ENCODE results near the gene ARHGAP23. TPM values are rescaled to one million over a fixed set of nuclear protein-coding genes. Genes with fewer than 3 reads are reported as not detected.

The ARHGAP23 gene
- total and polyA plus RNA-seq, 2 experiments from 2014 or later, result 21.4 to 150 TPM

- no peak for TF ChIP-seq CTCF (conservative IDR thresholded peaks at IDR 0.05; ENCODE audit: low read depth in 2 of 2)
- no peak for TF ChIP-seq CREB1 (CRISPR knock-in tag; IDR thresholded peaks at IDR 0.05; ENCODE audit: low read depth)
- TF ChIP-seq ZNF462 (CRISPR knock-in tag; IDR thresholded peaks at IDR 0.05), result no peak
- no peak for TF ChIP-seq JUNB (IDR thresholded peaks at IDR 0.05; ENCODE audit: unreplicated experiment)
Observed at GRCh38 chr17:38419508-38419981, 8.7 kb upstream of the ARHGAP23 start (continued).

GRCh38 chr17:38420518-38420917, 7.7 kb upstream of the ARHGAP23 start:
- H3K4me1 ChIP-seq (ENCODE audit: insufficient read depth), result peaks cover 76% of the 10 kb centered on the region
- H3K9me3 Mint-ChIP-seq, result no peaks in the 10 kb centered on the region; the same call in 1 of the 3 replicates
- no peaks in the 10 kb centered on the region for H4K20me1 ChIP-seq (replicated peaks; ENCODE audit: insufficient read depth)
- H3K4me2 ChIP-seq, result peak overlapping the region; percentile 84
- 0 out of 2 replicates have a peak, but pooled peaks cover 32% of the 10 kb centered on the region for H3F3A ChIP-seq (replicated peaks; ENCODE audit: low read depth)
- H3K36me3 Mint-ChIP-seq (ENCODE audit: low read depth), result peaks cover 5% of the 10 kb centered on the region; the same call in 2 of the 3 replicates
- H2AFZ ChIP-seq, result no peak overlapping the region
- ATAC-seq (no peak), DNase-seq (ENCODE audit: low spot score) (no peak)
- H3K4me3 Mint-ChIP-seq, result peak overlapping the region; percentile 80
- H3K27ac Mint-ChIP-seq, result no peak overlapping the region
- peaks cover 87% of the 10 kb centered on the region for H3K4me1 Mint-ChIP-seq
- H3K9me2 ChIP-seq (ENCODE audit: insufficient read depth), result no peaks in the 10 kb centered on the region
- H3K27ac ChIP-seq (ENCODE audit: low read depth), result no peak overlapping the region
- peaks cover 50% of the 10 kb centered on the region for H3K27me3 Mint-ChIP-seq (ENCODE audit: insufficient read depth, low read depth, poor library complexity)
- H3K4me3 ChIP-seq, result peak overlapping the region; percentile 70
- H3K36me3 ChIP-seq (ENCODE audit: insufficient read depth), result no peaks in the 10 kb centered on the region
- H3K27me3 ChIP-seq (ENCODE audit: insufficient read depth), result peaks cover 20% of the 10 kb centered on the region
- peaks cover 15% of the 10 kb centered on the region; the same call in 1 of the 2 replicates for H3K79me2 ChIP-seq (replicated peaks; ENCODE audit: insufficient read depth)
- TF ChIP-seq EZH2phosphoT487 (IDR thresholded peaks at IDR 0.05; ENCODE audit: unreplicated experiment), result no peak
- TF ChIP-seq REST (IDR thresholded peaks at IDR 0.05; ENCODE audit: unreplicated experiment), result no peak
- no peak for TF ChIP-seq ZNF114 (CRISPR knock-in tag; IDR thresholded peaks at IDR 0.05)
- TF ChIP-seq POLR2AphosphoS5 (IDR thresholded peaks at IDR 0.05; ENCODE audit: low read depth), result no peak
- no peak for TF ChIP-seq ZNF331 (CRISPR knock-in tag; IDR thresholded peaks at IDR 0.05; ENCODE audit: low read depth)
- TF ChIP-seq STAT1 (IDR thresholded peaks at IDR 0.05; ENCODE audit: unreplicated experiment), result no peak
- no peak for TF ChIP-seq CTCF (conservative IDR thresholded peaks at IDR 0.05; ENCODE audit: low read depth in 2 of 2)
- TF ChIP-seq JUNB (IDR thresholded peaks at IDR 0.05; ENCODE audit: unreplicated experiment), result no peak

Measured in GM23338 (cell line).